ENCODE measurements around the gene CBLL1. TPM values are rescaled to one million over a fixed set of nuclear protein-coding genes. Genes with fewer than 3 reads are reported as not detected.
A peak's percentile ranks its signal among the peaks of the same experiment; 100 is the strongest.

CBLL1 gene, protein sequence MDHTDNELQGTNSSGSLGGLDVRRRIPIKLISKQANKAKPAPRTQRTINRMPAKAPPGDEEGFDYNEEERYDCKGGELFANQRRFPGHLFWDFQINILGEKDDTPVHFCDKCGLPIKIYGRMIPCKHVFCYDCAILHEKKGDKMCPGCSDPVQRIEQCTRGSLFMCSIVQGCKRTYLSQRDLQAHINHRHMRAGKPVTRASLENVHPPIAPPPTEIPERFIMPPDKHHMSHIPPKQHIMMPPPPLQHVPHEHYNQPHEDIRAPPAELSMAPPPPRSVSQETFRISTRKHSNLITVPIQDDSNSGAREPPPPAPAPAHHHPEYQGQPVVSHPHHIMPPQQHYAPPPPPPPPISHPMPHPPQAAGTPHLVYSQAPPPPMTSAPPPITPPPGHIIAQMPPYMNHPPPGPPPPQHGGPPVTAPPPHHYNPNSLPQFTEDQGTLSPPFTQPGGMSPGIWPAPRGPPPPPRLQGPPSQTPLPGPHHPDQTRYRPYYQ
- total RNA-seq (2014; rRNA removed; shearing (Covaris generic)) = 13.1 and 14.3 TPM in 2 replicates

DNA sequence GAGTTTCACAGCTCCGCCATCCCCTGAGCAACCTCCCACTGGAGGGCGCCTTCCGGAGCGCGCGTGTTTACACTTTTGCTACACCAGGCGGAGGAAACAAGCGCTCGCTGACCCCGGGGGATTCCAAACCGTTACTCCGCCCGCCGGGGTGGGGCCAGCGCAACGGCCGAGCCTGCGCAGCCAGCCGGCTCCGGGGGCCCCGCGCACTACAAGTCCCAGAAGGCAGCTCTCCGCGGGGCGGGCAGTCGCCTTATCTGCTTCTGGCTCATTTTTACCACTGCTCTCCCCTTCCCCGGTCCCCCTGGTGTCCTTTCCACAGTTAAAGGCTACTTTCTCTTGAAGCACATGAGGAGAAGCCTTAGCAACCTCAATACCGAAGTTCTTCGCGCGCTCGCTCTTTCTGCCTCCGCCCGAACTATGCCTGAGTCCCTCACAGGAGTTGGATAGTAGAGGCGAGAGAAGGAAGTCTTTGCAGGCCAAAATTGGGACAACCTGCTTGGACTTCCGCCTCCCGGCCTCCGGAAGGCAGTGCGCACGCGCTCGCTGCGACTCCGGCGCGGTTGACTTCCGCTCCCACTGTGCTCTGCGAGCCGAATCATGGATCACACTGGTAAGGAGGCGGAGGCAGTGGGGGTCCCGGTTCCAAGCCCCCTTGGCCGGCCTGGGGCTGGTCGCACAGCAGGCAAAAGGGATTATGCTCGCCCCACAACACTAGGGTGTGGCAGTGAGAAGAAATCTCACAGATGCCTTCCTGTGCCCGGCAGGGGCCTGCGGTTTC lies at the start of gene CBLL1:
TSS of gene CBLL1 (plus strand) at position 576 of the 778 bp plus-strand sequence. CDS start at position 598, 22 bp downstream.
- DNase-seq (ENCODE audit: low spot score) = peak; percentile 97

DNA sequence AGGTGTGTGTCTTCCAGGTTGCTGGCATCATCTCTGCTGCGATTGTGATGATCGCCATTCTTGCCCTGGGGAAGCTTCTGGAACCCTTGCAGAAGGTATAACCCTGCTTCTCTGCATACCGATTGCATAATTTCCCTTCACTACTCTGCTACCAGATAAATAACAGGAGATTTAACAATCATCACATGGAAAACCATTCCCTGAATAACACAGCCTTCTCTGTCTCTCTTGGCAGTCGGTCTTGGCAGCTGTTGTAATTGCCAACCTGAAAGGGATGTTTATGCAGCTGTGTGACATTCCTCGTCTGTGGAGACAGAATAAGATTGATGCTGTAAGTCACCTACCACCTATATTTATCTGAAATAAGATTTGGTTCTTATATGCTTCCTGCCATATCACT lies 49.6 kb upstream of the CBLL1 start:
- no peak for DNase-seq (ENCODE audit: low spot score)

DNA sequence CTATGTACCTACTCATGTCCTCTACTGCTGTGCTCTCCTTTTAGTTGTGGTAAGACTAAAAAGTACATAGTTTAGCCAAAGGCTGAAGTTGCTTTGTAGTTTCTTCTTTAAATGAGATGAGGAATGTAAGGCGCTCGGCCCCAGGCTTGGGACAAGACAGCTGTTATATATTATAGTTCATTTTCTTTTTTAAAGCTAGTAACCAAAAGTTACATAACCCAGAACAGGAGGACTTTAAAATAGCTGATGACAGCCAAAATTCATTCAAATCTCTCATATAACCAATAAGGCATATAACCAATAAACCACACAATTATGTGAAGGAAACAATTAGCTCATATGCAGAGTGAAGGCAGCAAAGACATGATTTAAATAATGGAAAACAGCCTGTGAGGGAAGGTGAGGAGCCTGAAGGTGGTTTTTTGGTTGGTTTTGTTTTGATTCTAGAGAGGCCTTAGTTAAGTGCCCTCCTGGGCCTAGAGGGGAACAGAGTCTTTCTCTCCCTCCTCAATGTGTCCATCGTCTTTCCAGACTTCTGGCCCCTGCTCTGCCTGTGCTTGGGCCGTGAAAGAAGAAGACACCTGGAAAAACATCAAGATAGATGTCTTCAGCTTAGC lies 47.5 kb upstream of the CBLL1 start:
- DNase-seq (ENCODE audit: low spot score) = no peak

DNA sequence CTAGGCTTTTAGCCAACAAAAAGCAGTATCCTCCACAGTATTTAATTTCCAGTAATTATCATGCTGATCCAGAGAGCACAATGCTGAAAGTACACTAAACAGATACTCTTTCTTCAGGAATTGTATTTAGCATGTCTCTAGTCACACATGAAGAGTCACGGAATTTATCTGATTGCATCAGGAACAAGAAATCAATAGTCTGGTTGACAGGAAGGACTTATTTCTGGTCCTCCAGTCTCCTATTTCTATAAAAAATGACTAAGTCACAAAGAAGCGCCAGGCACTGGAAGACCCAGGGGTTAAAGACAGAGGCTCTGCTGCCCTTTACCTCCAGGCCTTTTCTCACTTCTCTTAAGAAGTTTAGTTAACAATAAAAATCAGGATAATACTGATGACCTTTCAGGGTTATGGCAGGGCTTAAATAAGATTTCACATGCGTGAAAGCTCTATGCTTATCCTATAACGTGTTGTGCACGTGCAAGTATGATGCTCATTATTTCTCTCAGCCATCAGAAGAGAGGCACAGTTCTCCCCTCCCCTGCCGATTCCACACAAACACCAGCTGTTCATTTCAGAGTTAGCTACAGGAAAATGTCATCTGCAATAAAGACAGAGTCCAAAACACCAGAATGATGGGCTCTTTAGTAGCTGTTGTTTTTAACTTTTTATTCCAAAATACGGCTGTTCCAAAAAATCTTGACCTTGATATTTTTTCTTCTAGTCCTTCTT lies 46.5 kb upstream of the CBLL1 start:
- DNase-seq (ENCODE audit: low spot score) = no peak

DNA sequence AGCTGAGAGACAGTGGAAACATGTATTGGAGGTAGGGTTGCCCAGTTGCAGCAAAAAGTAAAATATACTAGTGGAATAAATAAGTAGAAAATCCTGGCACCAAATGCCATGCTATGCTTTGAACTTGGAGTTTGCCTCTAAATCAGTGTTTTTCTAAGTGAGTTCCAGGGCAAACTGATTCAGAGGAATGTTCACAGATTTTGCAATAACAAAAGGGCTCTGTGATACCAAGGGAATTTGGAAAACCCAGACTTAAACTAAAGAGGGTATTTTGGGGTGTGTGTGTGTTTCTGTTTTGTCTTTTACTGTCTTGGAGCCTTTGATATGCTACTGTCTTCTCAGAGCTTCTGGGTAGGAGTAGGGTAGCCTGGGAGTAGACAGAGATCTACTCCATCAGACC lies 43.4 kb upstream of the CBLL1 start:
- DNase-seq (ENCODE audit: low spot score) = no peak

DNA sequence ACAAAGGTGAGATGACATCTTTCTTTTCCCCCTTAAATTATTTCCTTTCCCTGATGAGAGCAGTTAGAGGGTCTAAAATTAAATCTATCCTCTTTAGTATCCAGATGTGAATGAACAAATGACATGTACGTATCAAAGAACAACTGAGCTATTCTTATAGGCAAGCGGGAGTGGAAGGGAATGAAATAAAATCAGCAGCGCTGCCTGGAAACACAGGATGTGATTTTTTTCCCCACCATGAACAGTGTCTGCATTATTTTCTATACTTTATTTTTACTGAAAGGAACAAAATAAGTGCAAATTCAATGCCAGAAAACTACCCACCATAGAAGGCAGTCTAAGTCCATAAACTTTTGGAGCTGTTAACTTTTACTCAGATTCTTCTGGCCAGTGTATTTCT lies 42.8 kb upstream of the CBLL1 start:
- DNase-seq (ENCODE audit: low spot score) = no peak

DNA sequence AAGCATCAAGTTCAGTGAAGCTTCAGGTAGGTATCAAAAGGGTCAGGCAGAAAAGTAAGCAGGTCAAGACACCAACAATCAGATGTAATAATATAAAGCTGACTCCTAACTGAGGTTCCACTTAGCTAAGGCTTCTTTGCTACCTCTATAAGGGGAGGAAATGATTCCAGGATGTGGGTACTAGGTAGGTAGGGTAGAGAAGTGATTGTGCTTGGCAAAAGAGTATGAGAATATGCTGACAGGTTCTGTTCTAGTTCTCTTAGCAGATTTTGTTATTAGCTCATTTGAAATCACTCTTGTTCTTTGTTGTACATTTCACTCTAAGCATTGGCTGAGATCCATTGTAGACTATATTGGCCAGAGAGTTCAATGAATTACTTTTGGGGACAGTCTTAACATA lies 40.7 kb upstream of the CBLL1 start:
- no peak for DNase-seq (ENCODE audit: low spot score)

DNA sequence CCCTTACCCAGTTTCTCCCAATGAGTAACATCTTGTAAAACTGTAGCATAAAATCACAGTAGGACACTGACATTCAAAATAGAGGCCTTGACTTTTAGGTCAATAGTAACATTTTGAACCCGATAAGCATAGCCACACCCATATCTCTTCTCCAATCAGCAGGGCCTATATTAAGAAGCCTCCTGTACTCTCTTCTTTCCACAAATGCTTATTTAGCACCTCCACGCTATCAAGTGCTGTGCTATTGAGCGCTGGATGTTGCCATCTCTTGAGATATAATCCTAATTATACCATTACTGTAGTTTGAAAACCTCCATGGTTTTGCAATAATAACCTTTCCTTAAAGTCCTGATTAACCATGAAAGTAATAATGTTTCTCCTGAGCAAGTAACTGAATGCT lies 40.1 kb upstream of the CBLL1 start:
- no peak for DNase-seq (ENCODE audit: low spot score)

DNA sequence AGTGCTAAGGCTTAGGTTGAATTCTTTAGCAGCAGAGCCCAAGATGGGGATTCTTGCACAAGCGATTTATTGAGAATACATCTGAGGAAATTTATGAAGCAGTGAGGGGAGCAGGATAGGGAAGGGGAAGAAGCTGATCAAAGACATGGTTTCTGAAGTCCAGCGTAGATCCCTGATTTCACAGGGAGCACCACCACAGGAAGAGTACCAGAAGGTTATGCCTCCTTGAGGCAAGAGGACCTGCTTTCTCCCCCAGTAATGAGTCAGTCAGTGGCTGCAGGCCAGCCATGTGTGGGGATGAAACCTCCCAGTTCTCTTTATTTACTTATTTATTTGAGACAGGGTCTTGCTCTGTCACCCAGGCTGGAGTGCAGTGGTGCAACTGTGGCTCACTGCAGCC lies 35.0 kb upstream of the CBLL1 start:
- DNase-seq (ENCODE audit: low spot score) = no peak

DNA sequence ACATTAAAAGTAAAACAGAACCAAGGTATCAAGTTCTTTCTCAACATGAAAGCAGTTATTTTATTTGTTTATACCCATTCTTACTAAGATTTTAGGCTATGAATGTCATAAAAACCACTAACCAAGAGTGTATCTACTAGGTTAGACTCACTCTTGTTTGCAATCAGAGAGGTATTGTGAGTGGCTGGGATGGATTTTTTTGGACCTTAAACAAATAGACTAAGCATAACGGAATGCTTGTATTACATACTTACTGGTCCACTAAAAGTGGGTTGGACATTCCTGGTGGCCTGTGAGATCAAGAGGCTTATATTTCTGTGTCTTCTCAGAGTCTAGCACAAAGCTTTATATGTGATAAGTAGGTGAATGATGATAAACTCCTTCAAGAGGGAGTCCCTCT lies 32.6 kb upstream of the CBLL1 start:
- no peak for DNase-seq (ENCODE audit: low spot score)

DNA sequence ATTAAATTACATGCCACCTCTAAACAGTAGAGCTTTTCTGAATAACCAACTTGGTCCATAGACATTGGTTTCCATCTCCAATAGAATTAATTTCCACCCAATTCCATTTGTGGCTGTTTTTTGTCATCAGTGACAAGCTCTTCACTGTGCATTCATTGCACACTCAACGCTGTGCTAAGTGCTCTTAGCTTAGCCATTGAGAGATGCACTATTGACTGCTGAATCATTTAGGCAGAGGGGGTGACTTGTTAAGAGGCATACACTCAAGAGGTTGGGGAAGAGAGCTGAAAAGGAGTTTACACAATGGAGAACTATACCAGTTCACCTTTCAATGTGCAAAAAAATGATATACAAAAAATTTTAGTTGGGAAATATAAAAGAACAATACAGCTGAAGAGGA lies 31.9 kb upstream of the CBLL1 start:
- DNase-seq (ENCODE audit: low spot score) = no peak

DNA sequence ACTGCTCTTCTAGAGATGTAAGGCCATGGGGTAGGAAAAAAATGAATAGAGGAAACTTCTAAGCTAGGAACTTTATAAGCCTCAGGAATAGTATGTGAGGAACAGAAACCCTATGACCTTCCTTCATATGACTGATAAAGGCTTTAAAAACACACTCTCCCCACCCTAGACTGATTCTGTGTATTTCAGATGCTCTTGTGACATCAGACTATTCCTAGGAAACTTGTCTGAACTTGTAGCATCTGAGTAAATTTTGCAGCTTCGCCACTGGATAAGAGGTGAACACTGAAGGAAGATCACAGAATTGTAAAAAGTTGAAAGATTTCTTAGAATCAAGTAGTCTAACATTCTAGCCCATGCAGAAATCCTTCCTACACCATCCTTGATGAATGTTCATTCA lies 31.0 kb upstream of the CBLL1 start:
- DNase-seq (ENCODE audit: low spot score) = no peak

DNA sequence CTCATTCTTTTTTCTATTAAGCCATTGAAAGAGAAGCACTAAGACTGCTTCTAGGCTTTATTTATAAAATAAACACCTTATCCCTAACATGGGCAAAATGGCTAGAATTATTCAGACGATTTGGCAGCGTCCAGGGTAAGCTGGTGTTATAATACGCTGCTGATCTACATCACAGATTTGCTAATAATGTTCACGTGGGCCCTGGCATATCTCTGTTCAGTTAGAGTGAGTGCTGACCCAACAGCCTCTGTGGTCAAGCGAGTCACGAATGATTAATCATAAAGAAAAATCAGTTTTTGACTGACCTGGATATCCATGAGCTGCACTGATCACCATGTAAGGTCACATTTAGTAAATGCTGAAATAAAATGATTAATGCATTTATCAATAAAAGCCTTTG lies 28.4 kb upstream of the CBLL1 start:
- no peak for DNase-seq (ENCODE audit: low spot score)

DNA sequence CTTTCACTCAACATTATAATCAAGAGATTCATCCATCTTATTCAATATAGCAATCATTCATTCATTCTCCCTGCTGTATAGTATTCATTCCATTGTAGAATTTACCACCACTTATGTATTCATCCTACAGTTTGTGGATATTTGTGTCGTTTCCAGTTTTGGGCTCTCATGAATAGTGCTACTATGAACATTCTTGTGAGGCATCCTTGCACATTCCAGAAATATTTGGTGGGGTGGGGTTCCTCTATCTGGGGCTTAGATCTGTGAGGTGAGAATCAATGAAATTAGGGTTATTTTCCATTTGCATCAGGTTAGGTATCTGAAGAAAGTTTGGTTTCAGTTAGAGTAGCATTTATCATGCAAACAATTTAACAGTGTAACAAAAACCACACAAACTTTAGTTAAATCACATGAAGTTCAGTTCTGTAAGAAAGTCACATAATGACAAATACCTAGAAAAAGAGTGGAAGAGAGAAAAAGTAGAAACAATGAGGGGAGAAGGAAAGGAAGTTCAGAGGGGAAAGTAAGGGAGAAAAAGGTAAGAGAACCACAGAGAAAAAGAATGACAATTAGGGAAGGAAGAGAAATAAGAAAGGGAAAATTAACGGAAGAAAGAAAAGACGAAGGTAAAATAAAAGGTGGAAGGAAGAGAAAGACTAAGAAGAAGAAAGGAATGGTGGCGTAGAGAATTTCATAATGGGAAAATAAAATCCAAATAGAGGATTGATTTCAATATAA lies 25.3 kb upstream of the CBLL1 start:
- no peak for DNase-seq (ENCODE audit: low spot score)

DNA sequence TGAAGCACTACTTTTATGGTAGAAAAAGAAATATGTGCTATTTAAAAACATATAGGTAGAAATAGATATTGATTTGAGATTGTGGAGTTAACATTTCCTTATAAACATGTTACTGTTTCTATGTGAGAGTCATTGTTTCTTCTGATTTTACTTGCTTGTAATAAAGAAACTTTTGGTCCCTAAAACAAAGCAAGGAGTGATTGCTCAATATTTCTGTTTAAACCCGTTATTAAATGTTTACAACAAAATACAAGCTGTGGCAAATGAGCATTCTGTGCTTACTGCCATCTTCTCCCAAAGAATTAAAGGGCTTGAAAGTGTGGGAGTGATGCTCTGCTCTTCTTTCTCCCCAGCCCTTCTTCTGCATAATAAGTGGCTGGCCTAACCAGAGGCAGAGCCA lies 22.7 kb upstream of the CBLL1 start:
- DNase-seq (ENCODE audit: low spot score) = no peak

DNA sequence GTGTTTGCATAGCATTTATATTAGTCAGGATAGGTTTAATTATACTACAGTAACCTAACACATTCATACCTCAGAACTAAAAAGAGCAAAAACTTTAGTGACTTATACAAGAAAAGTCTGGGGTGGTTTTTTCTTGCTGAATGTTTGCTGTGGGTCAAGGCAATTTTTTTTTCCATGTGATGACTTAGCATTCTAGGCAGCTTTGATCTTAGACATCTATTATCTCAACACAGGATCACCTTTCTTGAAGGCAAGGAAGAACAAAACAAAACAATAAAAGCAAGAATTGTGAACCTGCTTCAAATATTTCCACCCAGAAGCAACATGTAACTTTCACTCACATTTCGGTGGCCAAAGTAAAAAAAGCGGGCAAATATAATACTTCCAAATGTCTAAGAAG lies 20.7 kb upstream of the CBLL1 start:
- no peak for DNase-seq (ENCODE audit: low spot score)

DNA sequence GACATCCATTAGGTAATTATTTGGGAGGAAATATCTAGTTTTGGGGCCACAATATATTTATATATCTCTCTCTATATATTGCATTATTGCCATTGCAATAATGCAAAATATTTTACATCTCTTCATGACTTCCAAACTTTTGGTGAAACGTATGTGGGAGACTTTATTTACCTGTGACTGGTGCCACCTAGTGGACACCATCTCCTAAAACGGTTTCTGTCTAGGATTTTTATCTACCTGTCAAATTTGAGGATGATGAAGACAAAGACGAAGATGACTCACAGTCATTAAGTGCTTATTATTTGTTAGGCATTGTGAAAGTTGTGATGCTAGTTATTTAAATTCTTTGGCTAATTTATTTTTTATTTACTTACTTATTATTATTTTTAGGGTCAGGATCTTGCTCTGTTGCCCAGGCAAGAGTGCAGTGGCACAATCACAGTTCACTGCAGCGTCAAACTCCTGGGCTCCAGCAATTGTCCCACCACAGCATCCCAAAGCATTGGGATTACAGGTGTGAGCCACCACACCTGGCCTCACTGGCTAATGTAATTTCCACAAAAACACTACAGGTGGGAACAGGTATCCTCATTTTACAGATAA lies 18.7 kb upstream of the CBLL1 start:
- DNase-seq (ENCODE audit: low spot score) = peak; percentile 85

DNA sequence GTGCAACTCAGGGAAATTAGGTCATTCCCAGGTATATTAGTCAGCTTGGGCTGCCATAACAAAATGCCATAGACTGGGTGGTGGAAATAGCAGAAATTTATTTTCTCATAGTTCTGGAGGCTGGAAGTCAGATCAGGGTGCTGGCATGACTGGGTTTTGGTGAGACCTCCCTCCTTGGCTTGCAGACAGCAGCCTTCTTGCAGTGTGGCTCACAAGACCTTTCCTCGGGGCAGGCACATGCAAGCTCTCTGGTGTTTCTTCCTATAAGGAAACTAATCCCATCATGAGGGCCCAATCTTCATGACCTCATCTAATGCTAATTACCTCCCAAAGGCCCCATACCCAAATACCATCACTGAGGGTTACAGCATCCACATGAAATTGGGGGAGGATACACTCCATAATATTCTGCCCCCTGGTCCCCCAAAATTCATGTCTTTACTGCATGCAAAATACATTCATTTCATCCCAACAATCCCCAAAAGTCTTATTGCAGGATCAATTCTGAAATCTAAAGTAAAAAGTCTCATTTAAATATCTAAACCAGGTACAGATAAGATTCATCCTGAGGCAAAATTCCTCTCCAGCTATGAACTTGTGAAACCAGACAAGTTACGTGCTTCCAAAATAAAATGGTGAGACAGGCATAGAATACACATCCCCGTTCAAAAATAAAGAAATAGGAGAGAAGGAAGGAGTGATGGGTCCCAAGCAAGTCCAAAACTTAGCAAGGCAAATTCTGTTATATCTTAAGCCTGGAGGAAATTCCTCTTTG lies 17.4 kb upstream of the CBLL1 start:
- no peak for DNase-seq (ENCODE audit: low spot score)

DNA sequence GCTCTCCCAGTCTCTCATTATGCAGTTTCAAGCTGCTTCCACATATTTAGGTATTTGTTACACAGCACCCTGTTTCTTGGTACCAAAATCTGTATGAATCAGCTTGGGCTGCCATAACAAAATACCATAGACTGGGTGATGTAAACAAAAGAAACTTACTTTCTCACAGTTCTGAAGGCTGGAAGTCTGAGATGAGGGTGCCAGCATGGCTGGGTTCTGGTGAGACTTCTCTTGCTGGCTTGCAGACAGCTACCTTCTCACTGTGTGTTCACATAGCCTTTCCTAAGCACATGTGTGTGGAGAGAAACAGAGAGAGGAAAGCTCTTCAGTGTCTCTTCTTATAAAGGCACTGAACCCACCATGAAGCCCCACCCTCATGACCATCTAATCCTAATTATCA lies 15.7 kb upstream of the CBLL1 start:
- no peak for DNase-seq (ENCODE audit: low spot score)

Measured in HT-29 (cell line).